Right forelimb (tissue), 1 donor: Measurements from ENCODE around the gene EPB41.
A peak's percentile ranks its signal among the peaks of the same experiment; 100 is the strongest.
"Not testable (repeated sequence)": the region's sequence is repeated elsewhere in the genome, so short reads cannot be mapped to it uniquely, and the experiment has no call there.

ENCODE experiments used
- DNase-seq: peaks from one replicate; pipeline ENCODE4 v3.0.0-alpha.2; 2018

Gene EPB41

GRCh38 chr1:29117381-29117780 is 203.0 kb downstream of the EPB41 start:
- DNase-seq = no peak

- peak; percentile 49 for DNase-seq
Measured at GRCh38 chr1:29119121-29119929, 205.0 kb downstream of the EPB41 start.

- no peak for DNase-seq
Measured at GRCh38 chr1:29120367-29120766, 206.0 kb downstream of the EPB41 start.

GRCh38 chr1:29120947-29121485 is 206.6 kb downstream of the EPB41 start:
- peak; percentile 81 for DNase-seq

- DNase-seq = no peak
Measured at GRCh38 chr1:29121516-29121935, 207.2 kb downstream of the EPB41 start.

- peak; percentile 78 for DNase-seq
Measured at GRCh38 chr1:29121936-29122681, 207.7 kb downstream of the EPB41 start.

- DNase-seq = peak; percentile 75
Measured at GRCh38 chr1:29122682-29123052, 208.3 kb downstream of the EPB41 start.

- peak; percentile 78 for DNase-seq
Measured at GRCh38 chr1:29123053-29123886, 208.9 kb downstream of the EPB41 start.

- DNase-seq = no peak
Measured at GRCh38 chr1:29123887-29124365, 209.6 kb downstream of the EPB41 start, which contains the start of gene TMEM200B. TSS of gene TMEM200B (minus strand) at chr1:29123903. CDS start at chr1:29121828, 2,075 bp downstream.

GRCh38 chr1:29124366-29125236 is 210.2 kb downstream of the EPB41 start:
- DNase-seq = peak; percentile 98

- DNase-seq = no peak
Measured at GRCh38 chr1:29125237-29125641, 210.9 kb downstream of the EPB41 start.

GRCh38 chr1:29125788-29126187 is 211.4 kb downstream of the EPB41 start:
- DNase-seq = no peak

- no peak for DNase-seq
Measured at GRCh38 chr1:29126198-29126597, 211.8 kb downstream of the EPB41 start.

- no peak for DNase-seq
Measured at GRCh38 chr1:29128739-29129138, 214.4 kb downstream of the EPB41 start.

- DNase-seq = no peak
Measured at GRCh38 chr1:29129916-29130315, 215.5 kb downstream of the EPB41 start.

GRCh38 chr1:29131056-29131455 is 216.7 kb downstream of the EPB41 start:
- DNase-seq = not testable (repeated sequence)

GRCh38 chr1:29133861-29134694 is 219.7 kb downstream of the EPB41 start:
- DNase-seq = no peak

GRCh38 chr1:29134695-29135028 is 220.3 kb downstream of the EPB41 start:
- no peak for DNase-seq

- DNase-seq = peak; percentile 53
Measured at GRCh38 chr1:29136391-29136915, 222.1 kb downstream of the EPB41 start.

GRCh38 chr1:29142714-29143113 is 228.3 kb downstream of the EPB41 start:
- DNase-seq = no peak

- no peak for DNase-seq
Measured at GRCh38 chr1:29144178-29144577, 229.8 kb downstream of the EPB41 start.
